Natural killer cell (primary cell): ENCODE data around the gene ATOH8. TPM values are rescaled to one million over a fixed set of nuclear protein-coding genes. Genes with fewer than 3 reads are reported as not detected.

Experiments used
- ATAC-seq, 3 donors: fragments of 150-1000 bp in 2 of 3; fragments of 200-7000 bp in 1 of 3; cut with Tn5 transposase; 1 replicate in 1 of 3; 2 replicates in 2 of 3; pipeline ENCODE4 v1.10.0; 2021; ENCODE audit warnings: mild to moderate bottlenecking in 2 of 3, moderate library complexity in 2 of 3
- DNase-seq, 2 donors: peaks; one replicate each; pipeline versions ENCODE4 v3.0.0 to v3.0.0-alpha.2; 2013 to 2021; ENCODE audit warnings: mixed read lengths in 1 of 2
- H3K27ac ChIP-seq: one replicate; pipeline ENCODE4 v1.5.1; 2013; ENCODE audit warnings: mild to moderate bottlenecking, low read length
- H3K27me3 ChIP-seq: one replicate; pipeline ENCODE4 v1.6.1; 2013; ENCODE audit warnings: low read length; ENCODE audit not compliant: control insufficient read depth, insufficient read depth
- H3K36me3 ChIP-seq: one replicate; pipeline ENCODE4 v1.6.1; 2013; ENCODE audit warnings: low read length; ENCODE audit not compliant: control insufficient read depth, insufficient read depth
- H3K4me1 ChIP-seq: one replicate; pipeline ENCODE4 v1.6.1; 2013; ENCODE audit warnings: low read length; ENCODE audit not compliant: control insufficient read depth, insufficient read depth
- H3K4me3 ChIP-seq: one replicate; pipeline ENCODE4 v1.5.1; 2013; ENCODE audit warnings: low read length
- H3K9me3 ChIP-seq: one replicate; pipeline ENCODE4 v1.6.1; 2013; ENCODE audit warnings: low read length; ENCODE audit not compliant: control insufficient read depth, insufficient read depth
- H3K27ac Mint-ChIP-seq, 2 donors: one replicate each; pipeline ENCODE4 v1.8.0; 2022; ENCODE audit warnings: mild to moderate bottlenecking in 2 of 2, mixed read lengths in 2 of 2, moderate library complexity in 1 of 2
- H3K27me3 Mint-ChIP-seq, 2 donors: one replicate each; pipeline ENCODE4 v1.8.0; 2022; ENCODE audit warnings: low read depth in 2 of 2, mixed read lengths in 2 of 2
- H3K36me3 Mint-ChIP-seq: one replicate; pipeline ENCODE4 v1.8.0; 2022; ENCODE audit warnings: mixed read lengths
- H3K4me1 Mint-ChIP-seq, 2 donors: one replicate each; pipeline ENCODE4 v1.8.0; 2022; ENCODE audit warnings: mixed read lengths in 2 of 2
- H3K4me3 Mint-ChIP-seq: one replicate; pipeline ENCODE4 v1.8.0; 2022; ENCODE audit warnings: mild to moderate bottlenecking, moderate library complexity, mixed read lengths
- H3K9me3 Mint-ChIP-seq, 2 donors: one replicate each; pipeline ENCODE4 v1.8.0; 2022; ENCODE audit warnings: mixed read lengths in 2 of 2
- CTCF ChIP-seq: fragments of 200-600 bp; IDR thresholded peaks from one replicate; pipeline ENCODE4 v1.8.0; 2022; ENCODE audit warnings: antibody characterized with exemption
- WGBS: methylation state at CpG from one replicate; pipeline ENCODE4 v1.1.7; 2013; ENCODE audit warnings: missing lambda C conversion rate; ENCODE audit not compliant: insufficient coverage; 5-methylcytosine and 5-hydroxymethylcytosine counted together
- intact Hi-C: fragments of 100-400 bp; cut with micrococcal nuclease; formaldehyde crosslinking; loops from one replicate; pipeline ENCODE4 v1.14.2; 2022
- total RNA-seq, 4 donors: library from RNA; stranded (reverse); fragments of 120-200 nt in 1 of 4; gene quantifications; one replicate each; pipeline versions ENCODE4 v1.2.3 to v1.2.4, GENCODE V29; 2013 to 2022

The ATOH8 gene
- total RNA-seq, 3 donors from 2014 or later (not counting 1 experiment from before 2014, with no cell fraction given) = 0.23 TPM; not detected in 2

DNA sequence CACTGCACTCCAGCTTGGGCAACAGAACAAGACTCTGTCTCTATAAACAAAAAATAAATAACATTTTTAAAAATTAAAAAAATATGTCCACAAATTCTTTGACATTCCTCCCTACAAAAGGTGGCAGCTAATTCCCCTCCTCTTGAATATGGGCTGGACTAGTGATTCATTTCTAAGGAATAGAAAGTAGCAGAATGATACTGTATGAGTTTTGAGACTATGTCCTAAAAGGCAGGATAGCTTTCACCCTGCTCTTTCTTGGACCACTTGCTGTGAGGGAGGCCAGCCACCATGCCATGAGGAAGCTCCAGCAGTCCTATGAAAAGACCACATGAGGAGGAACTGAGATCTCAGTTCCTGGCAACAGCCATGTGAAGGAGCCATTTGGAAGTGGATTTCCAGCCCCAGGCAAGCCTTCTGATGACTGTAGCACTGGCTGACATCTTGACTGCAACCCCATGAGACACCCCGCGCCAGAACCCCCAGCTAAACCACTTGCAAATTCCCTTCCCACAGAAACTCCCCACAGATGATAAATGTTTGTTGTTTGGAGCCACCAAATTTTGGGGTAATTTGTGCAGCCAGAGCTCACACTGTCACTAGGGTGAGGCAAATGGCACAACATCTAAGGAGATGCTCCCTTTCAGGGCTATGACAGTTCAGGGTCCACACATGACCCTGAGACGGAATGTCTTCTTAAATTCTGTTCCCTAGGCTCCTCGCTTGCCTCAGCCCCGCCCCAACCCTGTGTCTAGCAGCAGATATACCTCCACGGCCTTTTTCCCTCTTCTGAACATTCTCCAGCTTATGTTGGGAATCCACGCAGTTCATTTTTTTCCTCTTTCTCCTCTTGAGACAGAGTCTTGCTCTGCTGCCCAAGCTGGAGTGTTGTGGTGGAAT is 17.1 kb upstream of the ATOH8 start:
- no peaks in the 10 kb centered on the region for H3K9me3 Mint-ChIP-seq
- H3K27ac ChIP-seq = no peak overlapping the region
- no peaks in the 10 kb centered on the region for H3K36me3 Mint-ChIP-seq
- no peak overlapping the region for H3K27ac Mint-ChIP-seq
- no peaks in the 10 kb centered on the region for H3K36me3 ChIP-seq
- H3K4me3 Mint-ChIP-seq = no peak overlapping the region
- DNase-seq (no peak), ATAC-seq (no peak)
- peaks cover 20% of the 10 kb centered on the region in 2 donors for H3K27me3 Mint-ChIP-seq
- no peak overlapping the region for H3K4me3 ChIP-seq
- no peaks in the 10 kb centered on the region for H3K9me3 ChIP-seq
- no peaks in the 10 kb centered on the region for H3K27me3 ChIP-seq
- no peaks in the 10 kb centered on the region for H3K4me1 ChIP-seq
- WGBS = 79% methylated on average over 6 of the region's 7 CpGs
- no peaks in the 10 kb centered on the region for H3K4me1 Mint-ChIP-seq
- intact Hi-C loops = no loop called here
- TF ChIP-seq CTCF = no peak

DNA sequence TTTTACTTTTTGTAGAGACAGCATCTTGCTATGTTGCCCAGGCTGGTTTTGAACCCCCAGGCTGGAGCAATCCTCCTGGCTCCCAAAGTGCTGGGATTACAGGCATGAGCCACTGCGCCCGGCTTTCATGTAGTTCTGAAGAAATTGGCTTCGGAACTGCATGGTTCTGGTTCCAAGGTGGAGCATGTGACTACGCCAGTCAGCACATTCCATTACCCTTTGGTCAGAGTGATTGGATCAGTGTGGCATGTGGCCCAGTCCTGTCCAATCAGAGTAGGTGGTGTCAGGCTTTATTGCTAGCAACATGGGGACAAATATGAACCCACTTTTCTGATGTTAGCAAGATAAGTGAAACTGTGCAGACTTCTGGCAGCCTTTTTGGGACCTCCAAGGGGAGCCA is 16.3 kb upstream of the ATOH8 start:
- Mint-ChIP-seq H3K27me3 (peaks cover 27% of the 10 kb centered on the region in 2 donors), H3K36me3 (no peaks in the 10 kb centered on the region), H3K4me1 (no peaks in the 10 kb centered on the region), H3K27ac (no peak overlapping the region), H3K9me3 (no peaks in the 10 kb centered on the region), H3K4me3 (no peak overlapping the region)
- no peak overlapping the region for H3K4me3 ChIP-seq
- H3K9me3 ChIP-seq = no peaks in the 10 kb centered on the region
- TF ChIP-seq CTCF = no peak
- 93% methylated on average over 4 of the region's 4 CpGs for WGBS
- DNase-seq (no peak), ATAC-seq (no peak)
- H3K4me1 ChIP-seq = no peaks in the 10 kb centered on the region
- no peaks in the 10 kb centered on the region for H3K27me3 ChIP-seq
- H3K36me3 ChIP-seq = no peaks in the 10 kb centered on the region
- intact Hi-C loops = no loop called here
- H3K27ac ChIP-seq = no peak overlapping the region

- no peaks in the 10 kb centered on the region for H3K9me3 Mint-ChIP-seq
- Histone ChIP-seq H3K4me1 (no peaks in the 10 kb centered on the region), H3K4me3 (no peak overlapping the region), H3K27me3 (no peaks in the 10 kb centered on the region), H3K9me3 (no peaks in the 10 kb centered on the region), H3K27ac (no peak overlapping the region), H3K36me3 (no peaks in the 10 kb centered on the region)
- DNase-seq (no peak), ATAC-seq (no peak)
- 89% methylated on average over 4 of the region's 4 CpGs for WGBS
- no peaks in the 10 kb centered on the region for H3K36me3 Mint-ChIP-seq
- H3K27me3 Mint-ChIP-seq = peaks cover 27 to 31% of the 10 kb centered on the region in 2 donors
- intact Hi-C loops = no loop called here
- H3K4me3 Mint-ChIP-seq = no peak overlapping the region
- no peak for TF ChIP-seq CTCF
- no peaks in the 10 kb centered on the region for H3K4me1 Mint-ChIP-seq
- H3K27ac Mint-ChIP-seq = no peak overlapping the region
Measured at GRCh38 chr2:85737961-85738360, 15.8 kb upstream of the ATOH8 start.
